ENCODE data around the gene GNAL. TPM values are rescaled to one million over a fixed set of nuclear protein-coding genes. Genes with fewer than 3 reads are reported as not detected.
"Not testable (repeated sequence)": the region's sequence is repeated elsewhere in the genome, so short reads cannot be mapped to it uniquely, and the experiment has no call there.

The GNAL gene
- total RNA-seq, 2 donors from 2014 or later: 4.2 to 14.3 TPM

DNA sequence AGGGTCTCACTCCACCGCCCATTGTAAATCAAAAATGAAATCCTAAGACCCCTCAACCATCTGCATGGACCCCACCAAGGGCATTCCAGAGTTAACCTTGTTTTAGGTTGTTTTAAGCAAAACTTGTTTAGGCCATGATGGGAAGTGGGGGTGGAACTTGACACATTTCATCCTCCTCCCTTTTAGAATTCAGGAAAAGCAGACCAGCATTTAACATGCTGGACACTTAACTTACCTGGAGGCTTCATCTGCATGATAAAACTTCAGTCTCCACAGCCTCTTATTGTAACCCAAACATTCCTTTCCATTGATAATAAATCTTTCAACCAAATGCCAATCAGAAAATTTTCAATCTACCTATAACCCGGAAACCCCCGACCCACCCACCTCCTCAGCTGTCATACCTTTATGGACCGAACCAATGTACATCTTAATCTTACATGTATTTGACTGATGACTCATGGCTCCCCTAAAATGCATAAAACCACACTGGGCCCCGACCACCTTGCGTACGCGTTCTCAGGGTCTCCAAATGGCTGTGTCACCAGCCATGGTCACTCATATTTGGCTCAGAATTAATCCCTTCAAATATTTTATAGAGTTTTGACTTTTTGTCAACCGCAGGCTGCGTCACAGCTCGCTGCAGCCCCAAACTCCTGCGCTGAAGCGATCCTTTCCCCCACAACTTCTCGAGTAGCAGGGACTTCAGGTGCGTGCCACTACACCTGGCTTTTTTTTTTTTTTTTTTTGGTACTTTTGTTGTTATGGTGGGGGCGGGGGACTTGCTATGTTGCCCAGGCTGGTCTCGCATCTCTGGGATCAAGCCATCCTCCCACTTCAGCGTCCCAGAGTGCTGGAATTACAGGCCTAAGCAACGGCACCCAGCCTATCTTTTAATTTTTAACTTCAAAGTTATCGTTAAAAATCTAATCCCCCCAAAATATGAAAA, 218.1 kb downstream of the GNAL start:
- intact Hi-C loops (cut with DNase I): no loop called here
- Histone ChIP-seq H3K27ac (no peak overlapping the region), H3K9me3 (no peaks in the 10 kb centered on the region), H3K36me3 (no peaks in the 10 kb centered on the region), H3K4me1 (replicated peaks) (peaks cover 5% of the 10 kb centered on the region), H3K4me3 (peak overlapping the region; percentile 76 to 92), H3K27me3 (replicated peaks; ENCODE audit: insufficient read depth) (no peaks in the 10 kb centered on the region)
- TF ChIP-seq POLR2A (IDR thresholded peaks at IDR 0.05) (no peak), POLR2AphosphoS5 (IDR thresholded peaks at IDR 0.05) (no peak)
- TF ChIP-seq, protein P1, sequence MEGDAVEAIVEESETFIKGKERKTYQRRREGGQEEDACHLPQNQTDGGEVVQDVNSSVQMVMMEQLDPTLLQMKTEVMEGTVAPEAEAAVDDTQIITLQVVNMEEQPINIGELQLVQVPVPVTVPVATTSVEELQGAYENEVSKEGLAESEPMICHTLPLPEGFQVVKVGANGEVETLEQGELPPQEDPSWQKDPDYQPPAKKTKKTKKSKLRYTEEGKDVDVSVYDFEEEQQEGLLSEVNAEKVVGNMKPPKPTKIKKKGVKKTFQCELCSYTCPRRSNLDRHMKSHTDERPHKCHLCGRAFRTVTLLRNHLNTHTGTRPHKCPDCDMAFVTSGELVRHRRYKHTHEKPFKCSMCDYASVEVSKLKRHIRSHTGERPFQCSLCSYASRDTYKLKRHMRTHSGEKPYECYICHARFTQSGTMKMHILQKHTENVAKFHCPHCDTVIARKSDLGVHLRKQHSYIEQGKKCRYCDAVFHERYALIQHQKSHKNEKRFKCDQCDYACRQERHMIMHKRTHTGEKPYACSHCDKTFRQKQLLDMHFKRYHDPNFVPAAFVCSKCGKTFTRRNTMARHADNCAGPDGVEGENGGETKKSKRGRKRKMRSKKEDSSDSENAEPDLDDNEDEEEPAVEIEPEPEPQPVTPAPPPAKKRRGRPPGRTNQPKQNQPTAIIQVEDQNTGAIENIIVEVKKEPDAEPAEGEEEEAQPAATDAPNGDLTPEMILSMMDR (IDR thresholded peaks at IDR 0.05): no peak
- DNase-seq (ENCODE audit: low spot score): no peak
- WGBS: 66% methylated on average over 20 of the region's 20 CpGs

DNA sequence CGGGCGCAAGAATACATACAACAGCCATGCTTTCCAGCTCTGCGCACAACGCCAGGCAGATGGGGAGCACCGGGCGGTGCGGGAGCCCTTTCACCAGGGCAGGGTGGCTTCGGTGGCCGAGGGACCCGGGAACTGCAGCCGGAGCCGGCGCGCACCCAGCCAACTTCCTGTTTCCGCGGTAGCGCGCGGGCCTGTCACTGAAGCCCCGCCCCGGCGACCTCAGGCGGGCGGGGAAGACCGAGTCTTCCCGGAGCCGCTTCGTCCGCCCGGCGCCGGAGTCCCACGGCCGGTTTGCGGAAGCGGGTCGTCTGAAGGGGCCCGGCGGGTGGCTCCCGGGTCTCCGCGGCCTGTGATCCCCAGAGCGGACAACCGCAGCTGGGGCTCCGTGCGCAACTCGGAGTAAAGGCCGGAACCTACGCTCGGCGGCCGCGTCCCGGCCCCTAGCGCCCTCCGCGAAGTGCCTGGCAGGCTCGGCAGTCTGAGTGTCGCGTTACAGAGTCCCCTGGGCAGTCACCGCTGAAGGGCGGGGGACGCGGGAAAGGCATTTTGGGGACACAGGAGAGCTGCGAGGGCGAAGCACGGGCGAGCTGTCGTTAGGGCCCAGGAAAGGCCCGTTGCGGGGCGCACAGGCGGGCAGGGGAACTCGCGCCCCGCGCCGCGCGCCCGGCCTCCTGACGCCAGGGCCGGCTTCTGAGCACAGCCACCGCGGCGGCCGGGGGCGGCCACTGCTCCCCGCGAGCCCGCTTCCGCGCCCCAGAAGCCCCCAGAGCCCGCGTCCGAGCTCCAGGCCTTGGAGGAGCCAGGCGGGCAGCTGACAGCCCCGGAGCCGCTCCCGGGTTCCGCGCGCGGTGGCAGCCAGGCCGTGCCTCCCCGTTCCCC, 219.4 kb downstream of the GNAL start, which contains the start of gene MPPE1:
TSS of gene MPPE1 (minus strand) at position 136 of the 879 bp plus-strand sequence. CDS start 11,053 bp downstream, outside the sequence.
- Histone ChIP-seq H3K27me3 (replicated peaks; ENCODE audit: insufficient read depth) (no peaks in the 10 kb centered on the region), H3K9me3 (no peaks in the 10 kb centered on the region), H3K4me1 (replicated peaks) (peaks cover 5% of the 10 kb centered on the region), H3K27ac (peak within 1 kb of the TSS; percentile 97 to 100), H3K4me3 (peak within 1 kb of the TSS; percentile 76 to 92), H3K36me3 (no peaks in the 10 kb centered on the region)
- peak; percentile 86 for DNase-seq (ENCODE audit: low spot score)
- TF ChIP-seq POLR2A (IDR thresholded peaks at IDR 0.05) (peak; percentile 93), POLR2AphosphoS5 (IDR thresholded peaks at IDR 0.05) (peak; percentile 87)
- TF ChIP-seq, protein P1 (IDR thresholded peaks at IDR 0.05): peak in 1 of 4 experiments; percentile 4
- intact Hi-C loops (cut with DNase I): loop anchor here (2.0 kb wide), 2 partner anchors 58 to 72 kb away; partner anchors contain the start of genes CHMP1B and IMPA2
- under 1% methylated on average over 84 of the region's 106 CpGs for WGBS

DNA sequence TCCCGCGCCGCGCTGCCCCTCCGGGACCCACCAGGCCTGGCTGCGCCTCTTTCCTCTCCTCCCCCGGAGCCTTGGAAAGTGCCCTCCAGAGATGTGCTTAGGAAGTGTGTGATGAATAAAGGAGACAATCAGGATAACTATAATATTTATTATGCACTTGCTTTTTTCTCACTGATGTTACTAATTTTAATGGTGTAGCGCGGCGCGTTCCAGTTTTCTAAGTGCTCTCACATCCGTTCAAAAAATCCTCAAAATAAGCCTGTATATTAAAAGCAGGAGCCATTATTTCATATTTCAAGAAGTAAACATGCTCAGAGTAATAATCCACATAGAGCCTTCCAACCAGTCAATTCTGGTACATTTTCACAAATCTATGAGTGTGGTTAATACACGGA, 220.0 kb downstream of the GNAL start:
- no peaks in the 10 kb centered on the region for H3K9me3 ChIP-seq
- H3K27me3 ChIP-seq (replicated peaks; ENCODE audit: insufficient read depth): no peaks in the 10 kb centered on the region
- intact Hi-C loops (cut with DNase I): loop anchor here (2.0 kb wide), 2 partner anchors 58 to 72 kb away; partner anchors contain the start of genes CHMP1B and IMPA2
- H3K4me3 ChIP-seq: peak overlapping the region; percentile 76 to 92
- H3K36me3 ChIP-seq: no peaks in the 10 kb centered on the region
- H3K4me1 ChIP-seq (replicated peaks): peaks cover 5% of the 10 kb centered on the region
- peak overlapping the region; percentile 97 to 100 for H3K27ac ChIP-seq
- no peak for DNase-seq (ENCODE audit: low spot score)
- WGBS: 8% methylated on average over 13 of the region's 13 CpGs
- TF ChIP-seq POLR2A (IDR thresholded peaks at IDR 0.05): no peak
- no peak for TF ChIP-seq POLR2AphosphoS5 (IDR thresholded peaks at IDR 0.05)
- TF ChIP-seq, protein P1 (IDR thresholded peaks at IDR 0.05): no peak

DNA sequence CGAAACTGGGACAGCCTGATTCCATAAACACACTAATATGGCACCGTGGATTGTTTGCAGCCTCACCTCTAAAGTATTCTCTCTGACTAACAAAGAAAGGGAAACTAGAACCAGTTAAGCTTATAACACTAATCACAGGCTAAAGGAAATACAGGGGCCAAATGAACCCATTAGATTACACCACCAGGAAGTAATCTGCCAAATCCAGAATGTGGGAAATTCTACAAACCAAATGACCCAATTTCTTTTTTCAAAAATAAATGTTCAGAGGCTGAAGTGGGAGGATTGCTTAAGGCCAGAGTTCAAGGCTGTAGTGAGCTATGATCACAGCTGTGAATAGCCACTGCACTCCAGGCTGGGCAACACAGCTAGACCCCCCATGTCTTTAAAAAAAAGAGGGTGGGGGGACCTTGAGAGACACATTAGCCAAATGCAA, 220.5 kb downstream of the GNAL start:
- intact Hi-C loops (cut with DNase I): loop anchor here (2.0 kb wide), 2 partner anchors 59 to 71 kb away; partner anchors contain the start of genes CHMP1B and IMPA2
- no peak for DNase-seq (ENCODE audit: low spot score)
- no peak overlapping the region for H3K4me3 ChIP-seq
- H3K4me1 ChIP-seq (replicated peaks): peaks cover 5% of the 10 kb centered on the region
- H3K9me3 ChIP-seq: no peaks in the 10 kb centered on the region
- no peaks in the 10 kb centered on the region for H3K27me3 ChIP-seq (replicated peaks; ENCODE audit: insufficient read depth)
- peak overlapping the region; percentile 97 to 100 for H3K27ac ChIP-seq
- TF ChIP-seq POLR2A (IDR thresholded peaks at IDR 0.05) (no peak), POLR2AphosphoS5 (IDR thresholded peaks at IDR 0.05) (no peak)
- TF ChIP-seq, protein P1 (IDR thresholded peaks at IDR 0.05): no peak
- H3K36me3 ChIP-seq: no peaks in the 10 kb centered on the region
- WGBS: 39% methylated on average over 2 of the region's 2 CpGs

DNA sequence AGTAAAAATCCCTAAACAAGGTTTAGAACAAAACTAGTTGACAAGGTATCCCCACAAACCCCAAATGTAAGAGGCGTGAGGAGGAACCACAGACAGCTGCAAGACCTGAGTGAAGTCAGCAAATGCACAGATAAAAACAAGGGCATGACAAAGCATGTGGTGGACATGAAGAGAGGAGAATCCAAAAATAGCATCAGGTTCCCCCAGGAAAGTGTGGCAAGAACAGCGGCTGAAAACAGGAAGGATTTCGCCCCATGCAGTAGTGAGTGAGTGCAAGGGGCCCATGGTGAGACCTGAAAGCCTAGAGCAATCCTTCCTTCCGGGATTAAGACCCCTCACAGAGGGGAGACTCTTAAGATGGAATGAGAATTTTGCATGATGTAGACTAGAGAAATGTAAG, 227.8 kb downstream of the GNAL start:
- 70% methylated on average over 4 of the region's 4 CpGs for WGBS
- H3K4me1 ChIP-seq (replicated peaks); intact Hi-C loops (cut with DNase I): not testable (repeated sequence)

DNA sequence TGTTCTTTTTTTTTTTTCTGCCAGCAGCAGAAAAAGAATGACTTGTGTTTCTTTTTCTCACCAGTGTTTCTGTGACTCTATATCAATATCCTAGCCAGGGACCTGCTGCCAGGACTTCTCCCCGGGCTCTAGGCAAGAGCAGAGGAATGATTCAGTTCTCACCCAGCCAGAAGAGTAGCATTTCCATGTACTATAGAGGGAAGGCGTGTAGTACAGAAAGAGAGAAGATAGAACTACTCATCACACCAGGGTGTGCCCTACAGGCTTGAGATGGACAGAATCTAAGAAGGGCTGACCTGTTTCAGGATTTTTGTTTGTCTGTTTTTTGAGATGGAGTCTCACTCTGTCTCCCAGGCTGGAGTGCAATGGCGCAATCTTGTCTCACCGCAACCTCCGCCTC, 230.5 kb downstream of the GNAL start:
- H3K36me3 ChIP-seq; intact Hi-C loops (cut with DNase I); DNase-seq (ENCODE audit: low spot score); H3K27me3 ChIP-seq (replicated peaks; ENCODE audit: insufficient read depth); H3K27ac ChIP-seq; H3K4me1 ChIP-seq (replicated peaks); H3K9me3 ChIP-seq; H3K4me3 ChIP-seq: not testable (repeated sequence)
- 87% methylated on average over 5 of the region's 5 CpGs for WGBS

More for the DNA sequence above, 227.8 kb downstream of the GNAL start:
- H3K27me3 ChIP-seq (replicated peaks; ENCODE audit: insufficient read depth); H3K9me3 ChIP-seq; DNase-seq (ENCODE audit: low spot score); H3K4me3 ChIP-seq; H3K36me3 ChIP-seq; H3K27ac ChIP-seq: not testable (repeated sequence)
